Measurements from ENCODE around the gene PDE9A. TPM values are rescaled to one million over a fixed set of nuclear protein-coding genes. Genes with fewer than 3 reads are reported as not detected.

PDE9A gene
- total RNA-seq, 2 experiments from 2014 or later = 4.7 to 6.1 TPM

GRCh38 chr21:42685954-42686500, 32.6 kb downstream of the PDE9A start:
- DNase-seq = no peak
- Mint-ChIP-seq H3K27me3 (no peaks in the 10 kb centered on the region), H3K27ac (peak overlapping the region; percentile 99), H3K36me3 (ENCODE audit: low read depth) (no peaks in the 10 kb centered on the region), H3K9me3 (no peaks in the 10 kb centered on the region), H3K4me3 (no peak overlapping the region), H3K4me1 (peaks cover 52% of the 10 kb centered on the region)
- CTCF ChIA-PET = no interaction called here
- POLR2A ChIA-PET = no interaction called here

DNA sequence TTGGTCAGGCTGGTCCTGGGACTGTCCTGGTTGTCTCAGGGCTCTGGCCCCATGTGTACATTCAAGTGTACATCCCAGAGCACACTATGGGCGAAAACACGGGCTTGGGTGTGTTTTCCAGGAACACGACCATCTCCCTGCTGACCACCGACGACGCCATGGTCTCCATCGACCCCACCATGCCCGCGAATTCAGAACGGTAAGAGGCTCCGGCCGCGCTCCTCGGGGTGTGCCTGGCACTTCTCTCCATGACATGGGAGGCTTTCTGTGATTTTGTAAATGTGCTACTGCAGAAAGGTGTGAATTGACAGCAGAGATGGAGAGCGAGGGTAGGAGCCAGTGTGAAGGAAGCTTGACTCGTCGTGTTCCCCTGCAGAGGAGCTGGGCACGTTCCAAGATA, 34.4 kb downstream of the PDE9A start:
- ChIA-PET CTCF (interaction anchor here (0.5 kb wide), 1 partner anchor 200 kb away, joined by 4 read pairs; no protein-coding TSS in a partner anchor), POLR2A (no interaction called here)
- no peaks in the 10 kb centered on the region for H3K9me3 Mint-ChIP-seq
- no peak overlapping the region for H3K27ac Mint-ChIP-seq
- no peaks in the 10 kb centered on the region for H3K36me3 Mint-ChIP-seq (ENCODE audit: low read depth)
- H3K4me3 Mint-ChIP-seq = no peak overlapping the region
- no peak for DNase-seq
- no peaks in the 10 kb centered on the region for H3K27me3 Mint-ChIP-seq
- H3K4me1 Mint-ChIP-seq = peaks cover 35% of the 10 kb centered on the region

GRCh38 chr21:42688226-42688840, 34.9 kb downstream of the PDE9A start:
- peaks cover 29% of the 10 kb centered on the region for H3K4me1 Mint-ChIP-seq
- ChIA-PET CTCF (interaction anchor here (0.5 kb wide), 1 partner anchor 199 kb away, joined by 4 read pairs; no protein-coding TSS in a partner anchor), POLR2A (no interaction called here)
- H3K27me3 Mint-ChIP-seq = no peaks in the 10 kb centered on the region
- H3K4me3 Mint-ChIP-seq = no peak overlapping the region
- H3K36me3 Mint-ChIP-seq (ENCODE audit: low read depth) = no peaks in the 10 kb centered on the region
- no peak overlapping the region for H3K27ac Mint-ChIP-seq
- no peak for DNase-seq
- H3K9me3 Mint-ChIP-seq = no peaks in the 10 kb centered on the region

DNA sequence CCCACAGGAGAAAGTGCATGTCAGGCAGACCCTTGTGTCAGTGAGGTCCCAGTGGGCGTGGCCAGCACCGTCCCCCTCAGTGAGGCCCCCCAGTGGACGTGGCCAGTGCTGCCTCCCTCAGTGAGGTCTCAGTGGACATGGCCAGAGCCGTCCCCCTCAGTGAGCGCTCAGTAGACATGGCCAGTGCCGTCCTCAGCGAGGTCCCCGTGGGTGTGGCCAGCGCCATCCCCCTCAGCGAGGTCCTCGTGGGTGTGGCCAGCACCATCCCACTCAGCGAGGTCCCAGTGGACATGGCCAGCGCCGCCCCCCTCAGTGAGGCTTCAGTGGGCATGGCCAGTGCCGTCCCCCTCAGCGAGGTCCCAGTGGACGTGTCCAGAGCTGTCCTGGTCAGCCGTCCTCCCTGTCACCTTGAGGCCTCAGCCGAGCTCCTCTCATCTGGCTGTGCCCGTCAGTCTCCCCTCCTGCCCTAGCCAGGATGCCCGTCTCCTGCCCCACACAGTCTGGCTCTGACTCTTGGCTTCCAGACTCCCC, 35.5 kb downstream of the PDE9A start:
- ChIA-PET POLR2A (no interaction called here), CTCF (no interaction called here)
- H3K4me1 Mint-ChIP-seq = peaks cover 23% of the 10 kb centered on the region
- H3K9me3 Mint-ChIP-seq = no peaks in the 10 kb centered on the region
- H3K27ac Mint-ChIP-seq = no peak overlapping the region
- H3K36me3 Mint-ChIP-seq (ENCODE audit: low read depth) = no peaks in the 10 kb centered on the region
- H3K4me3 Mint-ChIP-seq = no peak overlapping the region
- no peaks in the 10 kb centered on the region for H3K27me3 Mint-ChIP-seq
- no peak for DNase-seq

DNA sequence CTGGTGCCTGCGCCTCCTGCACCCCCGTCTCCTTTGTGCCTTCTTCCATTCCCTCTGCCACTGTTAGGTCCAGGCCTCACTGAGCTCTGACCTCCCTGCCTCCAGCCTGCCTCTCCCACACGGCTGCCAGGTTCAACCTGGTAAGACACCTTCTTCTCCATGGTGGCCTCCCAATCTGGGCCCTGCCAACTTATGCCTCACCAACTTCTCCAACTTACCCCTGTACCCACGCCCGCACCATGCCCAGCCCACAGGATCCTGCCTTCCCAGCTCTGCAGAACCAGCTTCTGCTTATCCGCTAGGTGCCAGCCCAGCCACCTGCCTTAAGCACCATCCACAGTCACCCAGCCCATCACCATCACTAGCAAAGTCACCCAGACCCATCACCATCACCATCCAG, 37.2 kb downstream of the PDE9A start:
- no peaks in the 10 kb centered on the region for H3K9me3 Mint-ChIP-seq
- H3K4me1 Mint-ChIP-seq = peaks cover 7% of the 10 kb centered on the region
- no peak for DNase-seq
- H3K27ac Mint-ChIP-seq = no peak overlapping the region
- H3K27me3 Mint-ChIP-seq = no peaks in the 10 kb centered on the region
- POLR2A ChIA-PET = no interaction called here
- H3K36me3 Mint-ChIP-seq (ENCODE audit: low read depth) = no peaks in the 10 kb centered on the region
- H3K4me3 Mint-ChIP-seq = no peak overlapping the region
- CTCF ChIA-PET = no interaction called here

DNA sequence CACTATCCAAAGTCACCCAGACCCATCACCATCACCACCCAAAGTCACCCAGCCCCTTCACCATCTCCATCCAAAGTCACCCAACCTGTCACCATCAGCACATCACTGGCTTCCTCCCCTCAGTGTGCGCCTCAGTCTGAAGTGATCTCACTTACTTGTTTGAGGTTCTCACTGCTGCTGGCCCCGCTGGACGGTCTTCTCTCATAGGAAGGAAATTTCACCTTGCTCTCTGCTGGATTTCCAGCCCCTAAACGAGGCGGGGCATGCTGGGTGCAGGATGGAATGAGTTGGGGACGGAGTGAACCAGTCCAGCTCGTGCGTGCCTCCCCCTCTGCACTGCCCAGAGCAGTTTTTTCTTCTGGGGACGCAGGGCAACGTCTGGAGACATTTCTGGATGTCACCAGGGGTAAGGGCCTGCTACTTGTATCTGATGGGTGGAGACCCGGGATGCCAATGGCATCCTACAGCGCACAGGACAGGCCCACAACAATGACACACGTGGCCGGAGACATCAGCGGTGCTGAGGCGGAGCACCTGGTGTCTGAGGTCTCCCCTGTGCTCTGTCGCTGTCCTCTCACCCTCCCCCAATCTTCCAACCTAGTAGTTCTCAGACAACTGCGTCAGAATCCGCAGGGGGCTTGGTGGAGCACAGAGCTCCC, 38.6 kb downstream of the PDE9A start:
- Mint-ChIP-seq H3K4me1 (no peaks in the 10 kb centered on the region), H3K36me3 (ENCODE audit: low read depth) (no peaks in the 10 kb centered on the region), H3K27ac (no peak overlapping the region), H3K27me3 (no peaks in the 10 kb centered on the region), H3K9me3 (no peaks in the 10 kb centered on the region), H3K4me3 (no peak overlapping the region)
- POLR2A ChIA-PET = no interaction called here
- CTCF ChIA-PET = interaction anchor here (1.3 kb wide), 1 partner anchor 11 kb away, joined by 3 read pairs; no protein-coding TSS in a partner anchor
- DNase-seq = no peak

GRCh38 chr21:42692688-42693087, 39.3 kb downstream of the PDE9A start:
- POLR2A ChIA-PET = no interaction called here
- CTCF ChIA-PET = interaction anchor here (1.3 to 1.5 kb wide), 2 partner anchors 10 to 100 kb away, joined by 3 to 5 read pairs; no protein-coding TSS in a partner anchor
- Mint-ChIP-seq H3K9me3 (no peaks in the 10 kb centered on the region), H3K4me1 (no peaks in the 10 kb centered on the region), H3K36me3 (ENCODE audit: low read depth) (no peaks in the 10 kb centered on the region), H3K27me3 (no peaks in the 10 kb centered on the region), H3K27ac (no peak overlapping the region), H3K4me3 (no peak overlapping the region)
- DNase-seq = no peak

- no peak overlapping the region for H3K4me3 Mint-ChIP-seq
- H3K27ac Mint-ChIP-seq = peak overlapping the region; percentile 26
- ChIA-PET CTCF (interaction anchor here (0.6 kb wide), 1 partner anchor 15 kb away, joined by 3 read pairs; no protein-coding TSS in a partner anchor), POLR2A (no interaction called here)
- H3K4me1 Mint-ChIP-seq = no peaks in the 10 kb centered on the region
- H3K36me3 Mint-ChIP-seq (ENCODE audit: low read depth) = no peaks in the 10 kb centered on the region
- DNase-seq = no peak
- H3K9me3 Mint-ChIP-seq = no peaks in the 10 kb centered on the region
- H3K27me3 Mint-ChIP-seq = no peaks in the 10 kb centered on the region
Observed at GRCh38 chr21:42694751-42695696, 41.6 kb downstream of the PDE9A start.

DNA sequence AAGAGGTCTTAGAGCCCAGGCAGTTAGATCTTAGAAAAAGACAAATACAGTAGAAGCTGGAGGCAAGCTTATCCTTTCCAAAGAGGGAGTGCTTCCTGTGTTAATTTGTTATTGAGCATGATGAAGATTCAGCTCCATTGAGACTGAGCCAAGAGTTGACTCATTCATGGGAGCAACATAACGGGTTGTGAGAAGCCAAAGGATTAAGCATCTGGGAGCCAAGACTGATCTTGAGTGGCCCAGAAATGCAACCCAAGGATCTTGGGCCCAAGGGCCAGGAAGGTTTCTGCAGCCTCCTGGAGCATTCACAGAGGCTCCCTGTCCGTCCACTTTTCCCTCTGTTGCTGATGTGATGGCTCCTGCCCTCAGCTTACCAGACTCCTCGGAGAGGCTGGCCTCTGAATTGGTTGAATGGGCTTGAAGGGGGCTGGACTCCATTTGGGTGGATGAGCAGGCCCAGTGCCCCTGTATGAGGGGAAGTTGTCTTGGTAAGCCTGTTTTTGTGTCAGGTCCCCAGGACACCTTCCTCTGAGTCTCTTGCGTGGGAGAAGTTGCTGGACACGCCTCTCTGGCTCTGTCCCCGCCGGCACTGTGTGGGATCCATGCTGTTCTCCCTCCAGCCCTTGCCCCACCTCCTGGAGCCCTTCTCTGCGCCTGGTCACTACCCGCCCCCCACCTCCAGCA, 42.4 kb downstream of the PDE9A start:
- no peak for DNase-seq
- Mint-ChIP-seq H3K9me3 (no peaks in the 10 kb centered on the region), H3K27ac (no peak overlapping the region), H3K27me3 (no peaks in the 10 kb centered on the region), H3K4me3 (no peak overlapping the region), H3K4me1 (no peaks in the 10 kb centered on the region), H3K36me3 (ENCODE audit: low read depth) (no peaks in the 10 kb centered on the region)
- ChIA-PET POLR2A (no interaction called here), CTCF (interaction anchor here (0.6 kb wide), 1 partner anchor 15 kb away, joined by 3 read pairs; no protein-coding TSS in a partner anchor)

GRCh38 chr21:42696501-42697040, 43.1 kb downstream of the PDE9A start:
- no peaks in the 10 kb centered on the region for H3K9me3 Mint-ChIP-seq
- POLR2A ChIA-PET = no interaction called here
- no peak overlapping the region for H3K4me3 Mint-ChIP-seq
- no peak for DNase-seq
- no peaks in the 10 kb centered on the region for H3K4me1 Mint-ChIP-seq
- H3K36me3 Mint-ChIP-seq (ENCODE audit: low read depth) = no peaks in the 10 kb centered on the region
- no peaks in the 10 kb centered on the region for H3K27me3 Mint-ChIP-seq
- H3K27ac Mint-ChIP-seq = no peak overlapping the region
- CTCF ChIA-PET = no interaction called here

GRCh38 chr21:42698733-42699132, 45.3 kb downstream of the PDE9A start:
- no peaks in the 10 kb centered on the region for H3K9me3 Mint-ChIP-seq
- H3K4me3 Mint-ChIP-seq = no peak overlapping the region
- H3K27me3 Mint-ChIP-seq = no peaks in the 10 kb centered on the region
- CTCF ChIA-PET = no interaction called here
- DNase-seq = no peak
- no peak overlapping the region for H3K27ac Mint-ChIP-seq
- no peaks in the 10 kb centered on the region for H3K4me1 Mint-ChIP-seq
- POLR2A ChIA-PET = no interaction called here
- H3K36me3 Mint-ChIP-seq (ENCODE audit: low read depth) = peaks cover 4% of the 10 kb centered on the region

GRCh38 chr21:42699196-42699595, 45.8 kb downstream of the PDE9A start:
- H3K27me3 Mint-ChIP-seq = no peaks in the 10 kb centered on the region
- H3K36me3 Mint-ChIP-seq (ENCODE audit: low read depth) = peaks cover 4% of the 10 kb centered on the region
- H3K4me1 Mint-ChIP-seq = no peaks in the 10 kb centered on the region
- H3K27ac Mint-ChIP-seq = no peak overlapping the region
- ChIA-PET CTCF (no interaction called here), POLR2A (no interaction called here)
- no peak overlapping the region for H3K4me3 Mint-ChIP-seq
- no peak for DNase-seq
- no peaks in the 10 kb centered on the region for H3K9me3 Mint-ChIP-seq

All from activated CD4-positive, alpha-beta T cell treated with anti-CD3 and anti-CD28 coated beads, Interleukin-2, amount 10 ng/mL, durations not matched to agents 7 days and 5 days (primary cell).